HCT116 (cell line): Measurements from ENCODE around the gene IL3RA. TPM values are rescaled to one million over a fixed set of nuclear protein-coding genes. Genes with fewer than 3 reads are reported as not detected.
"Not testable (repeated sequence)": the region's sequence is repeated elsewhere in the genome, so short reads cannot be mapped to it uniquely, and the experiment has no call there.

Source experiments
- ATAC-seq: fragments of 200-7000 bp; cut with Tn5 transposase; 2 replicates; pipeline ENCODE4 v1.9.1; 2020; ENCODE audit warnings: mild to moderate bottlenecking, moderate library complexity
- BruUV-seq: library from RNA; stranded (reverse); fragments of 400-500 nt; replicated peaks from 2 replicates; lab custom pipeline; 2021; lab: Mats Ljungman, UMichigan
- CTCF ChIA-PET: fragments of 300-600 bp; sonication (Branson Sonifier 250); formaldehyde crosslinking; loops from one replicate; lab custom pipeline; 2021; ENCODE audit warnings: antibody characterized with exemption; lab: Charles Lee
- POLR2A ChIA-PET: fragments of 300-600, 350-600 bp; sonication (Branson Sonifier 250); formaldehyde crosslinking; loops from one replicate; lab custom pipeline; 2021; ENCODE audit warnings: antibody characterized with exemption; lab: Charles Lee
- RAD21 ChIA-PET, 2 experiments: fragments of 300-600 bp; sonication (Branson Sonifier 250); formaldehyde crosslinking; loops; one replicate each; lab custom pipeline; 2023; ENCODE audit warnings: low total read pairs in 2 of 2; ENCODE audit not compliant: uncharacterized antibody in 2 of 2, unreplicated experiment in 2 of 2, low non-redundant PET in 1 of 2; lab: Charles Lee
- DNase-seq: peaks from one replicate; pipeline ENCODE4 v3.0.0-alpha.2; 2010; ENCODE audit warnings: low read depth, low spot score
- H2AFZ ChIP-seq: fragments of 200-600 bp; shearing (Covaris generic), sonication (generic); 2 replicates; pipeline ENCODE4 v1.6.1; 2017; ENCODE audit warnings: low read depth, mixed run types, mixed read lengths, antibody characterized with exemption, low read length; ENCODE audit not compliant: poor library complexity, severe bottlenecking
- H3K27ac ChIP-seq: 2 replicates; pipeline ENCODE4 v1.5.1; 2012; ENCODE audit warnings: low read depth, low read length
- H3K27me3 ChIP-seq: fragments of 200-600 bp; sonication (generic); 2 replicates; pipeline ENCODE4 v1.6.1; 2016; ENCODE audit warnings: mixed run types, low read length, mixed read lengths; ENCODE audit not compliant: insufficient read depth
- H3K36me3 ChIP-seq, 2 experiments: fragments of 200-500 bp in 1 of 2; fragments of 200-600 bp in 1 of 2; sonication (Bioruptor generic) in 1 of 2; sonication (generic) in 1 of 2; 2 replicates each; pipeline versions ENCODE4 v1.5.1 to v1.6.1; 2014 to 2016; ENCODE audit warnings: low read length in 2 of 2, inconsistent platforms in 1 of 2, mixed read lengths in 1 of 2, mixed run types in 1 of 2; ENCODE audit not compliant: insufficient read depth in 2 of 2, control insufficient read depth in 1 of 2
- H3K4me1 ChIP-seq, 2 experiments: fragments of 200-600 bp in 1 of 2; sonication (generic) in 1 of 2; 2 replicates each; pipeline versions ENCODE4 v1.5.1 to v1.6.1; 2012 to 2017; ENCODE audit warnings: low read length in 2 of 2, inconsistent platforms in 1 of 2, mild to moderate bottlenecking in 1 of 2, mixed read lengths in 1 of 2, mixed run types in 1 of 2, moderate library complexity in 1 of 2; ENCODE audit not compliant: insufficient read depth in 2 of 2, control insufficient read depth in 1 of 2
- H3K4me2 ChIP-seq: fragments of 200-600 bp; sonication (generic); 2 replicates; pipeline ENCODE4 v1.6.1; 2017; ENCODE audit warnings: mixed run types, low read length, mixed read lengths
- H3K4me3 ChIP-seq, 2 experiments: fragments of 200-600 bp in 1 of 2; sonication (generic) in 1 of 2; replicated peaks in 1 of 2; 2 replicates each; pipeline ENCODE4 v1.5.1; 2011 to 2016; ENCODE audit warnings: low read length in 2 of 2, control low read depth in 1 of 2, low read depth in 1 of 2, mild to moderate bottlenecking in 1 of 2, mixed read lengths in 1 of 2, mixed run types in 1 of 2
- H3K79me2 ChIP-seq: fragments of 200-600 bp; sonication (generic); 2 replicates; pipeline ENCODE4 v1.6.1; 2017; ENCODE audit warnings: mild to moderate bottlenecking, mixed run types, low read length, moderate library complexity, mixed read lengths; ENCODE audit not compliant: insufficient read depth
- H3K9ac ChIP-seq: fragments of 200-600 bp; sonication (generic); 2 replicates; pipeline ENCODE4 v1.6.1; 2016; ENCODE audit warnings: low read length, mixed read lengths
- H3K9me2 ChIP-seq: fragments of 200-600 bp; sonication (generic), shearing (Covaris generic); 2 replicates; pipeline ENCODE4 v1.6.1; 2017; ENCODE audit warnings: mixed run types, mild to moderate bottlenecking, moderate library complexity; ENCODE audit not compliant: insufficient read depth
- H3K9me3 ChIP-seq, 2 experiments: fragments of 200-500 bp in 1 of 2; fragments of 200-600 bp in 1 of 2; sonication (Bioruptor generic) in 1 of 2; sonication (generic) in 1 of 2; 2 replicates each; pipeline ENCODE4 v1.6.1; 2014 to 2017; ENCODE audit warnings: low read length in 2 of 2, mixed read lengths in 2 of 2, inconsistent platforms in 1 of 2, low read depth in 1 of 2, mild to moderate bottlenecking in 1 of 2, mixed run types in 1 of 2, moderate library complexity in 1 of 2; ENCODE audit not compliant: control insufficient read depth in 1 of 2, insufficient read depth in 1 of 2
- H4K20me1 ChIP-seq: fragments of 200-600 bp; sonication (generic), shearing (Covaris generic); 2 replicates; pipeline ENCODE4 v1.6.1; 2017; ENCODE audit warnings: mixed run types, mild to moderate bottlenecking, moderate library complexity; ENCODE audit not compliant: insufficient read depth
- CBX3 ChIP-seq: IDR thresholded peaks from 2 replicates; pipeline ENCODE4 v1.6.1; 2012; ENCODE audit warnings: low read depth
- CEBPB ChIP-seq: IDR thresholded peaks from 2 replicates; pipeline ENCODE4 v1.6.1; 2012; ENCODE audit warnings: low read depth
- ELF1 ChIP-seq: IDR thresholded peaks from 2 replicates; pipeline ENCODE4 v1.6.1; 2012; ENCODE audit warnings: low read depth, borderline replicate concordance
- SIN3A ChIP-seq: IDR thresholded peaks from 2 replicates; pipeline ENCODE4 v1.6.1; 2012; ENCODE audit warnings: low read depth
- SP1 ChIP-seq: IDR thresholded peaks from 2 replicates; pipeline ENCODE4 v1.6.1; 2012; ENCODE audit warnings: low read depth
- SRF ChIP-seq: IDR thresholded peaks from 2 replicates; pipeline ENCODE4 v1.6.1; 2012; ENCODE audit warnings: low read depth
- intact Hi-C: fragments of 100-400 bp; cut with micrococcal nuclease; formaldehyde crosslinking; loops from 2 replicates; pipeline ENCODE4 v1.10.0; 2022
- total RNA-seq: library from RNA; stranded (reverse); gene quantifications from one replicate; pipeline ENCODE4 v1.2.1, GENCODE V29; 2021; ENCODE audit not compliant: unreplicated experiment

The IL3RA gene
- total RNA-seq, 1 experiment from 2014 or later, result not detected

DNA sequence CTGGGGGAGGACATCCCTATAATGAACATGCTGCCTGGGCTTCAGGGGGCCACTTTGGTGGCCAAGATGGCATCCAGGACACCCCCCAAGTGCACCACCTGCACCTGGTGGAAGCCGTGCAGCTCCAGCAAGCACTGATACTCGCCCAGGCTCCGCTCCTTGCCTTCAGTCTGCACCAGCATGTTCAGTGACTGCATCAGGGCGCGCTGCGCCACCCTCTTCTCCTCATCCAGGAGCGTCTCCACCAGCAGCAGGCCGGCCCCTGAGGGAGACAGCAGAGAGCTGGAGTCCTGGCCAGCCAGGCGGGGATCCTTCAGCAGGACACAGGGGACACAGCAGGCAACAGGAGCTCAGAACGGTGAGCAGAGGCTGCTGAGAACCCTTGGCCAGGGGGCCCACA lies 66.6 kb downstream of the IL3RA start:
- RAD21 ChIA-PET, result no interaction called here
- H3K27me3 ChIP-seq, result no peaks in the 10 kb centered on the region
- peaks cover 6 to 29% of the 10 kb centered on the region in 2 experiments; a peak in 2 of 4 replicates for H3K36me3 ChIP-seq
- TF ChIP-seq SRF (no peak), SIN3A (no peak), CEBPB (no peak), ELF1 (no peak), CBX3 (no peak), SP1 (no peak)
- H3K4me3 ChIP-seq, result no peak overlapping the region
- no peaks in the 10 kb centered on the region for H4K20me1 ChIP-seq
- intact Hi-C loops, result no loop called here
- H3K4me2 ChIP-seq, result no peak overlapping the region
- H2AFZ ChIP-seq, result no peak overlapping the region
- no peaks in the 10 kb centered on the region for H3K9me3 ChIP-seq
- H3K4me1 ChIP-seq, result peaks cover 0 to 6% of the 10 kb centered on the region in 2 experiments; a peak in 1 of 4 replicates
- BruUV-seq, result no TSS peak
- no peaks in the 10 kb centered on the region for H3K9me2 ChIP-seq
- POLR2A ChIA-PET, result no interaction called here
- H3K79me2 ChIP-seq, result no peaks in the 10 kb centered on the region
- DNase-seq (no peak), ATAC-seq (no peak)
- no peak overlapping the region for H3K9ac ChIP-seq
- CTCF ChIA-PET, result no interaction called here
- H3K27ac ChIP-seq, result no peak overlapping the region

DNA sequence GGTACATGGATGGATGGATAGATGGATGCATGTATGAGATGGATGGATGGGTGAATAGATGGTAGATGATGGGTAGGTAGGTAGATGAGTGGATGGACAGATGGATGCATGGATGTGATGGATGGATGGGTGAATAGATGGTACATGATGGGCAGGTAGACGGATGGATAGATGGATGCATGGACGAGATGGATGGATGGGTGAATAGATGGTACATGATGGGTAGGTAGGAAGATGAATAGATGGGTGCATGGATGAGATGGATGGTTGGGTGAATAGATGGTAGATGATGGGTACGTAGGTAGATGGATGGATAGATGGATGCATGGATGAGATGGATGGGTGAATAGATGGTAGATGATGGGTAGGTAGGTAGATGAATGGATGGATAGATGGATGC lies 67.3 kb downstream of the IL3RA start:
- H2AFZ ChIP-seq, H3K9ac ChIP-seq, H3K27ac ChIP-seq, RAD21 ChIA-PET, H3K4me1 ChIP-seq, H3K4me3 ChIP-seq, H3K9me2 ChIP-seq, DNase-seq, ATAC-seq, H3K79me2 ChIP-seq, intact Hi-C loops, H3K9me3 ChIP-seq, BruUV-seq, CTCF ChIA-PET, H3K4me2 ChIP-seq, H3K27me3 ChIP-seq, POLR2A ChIA-PET, H4K20me1 ChIP-seq: not testable (repeated sequence)
- peaks cover 6 to 29% of the 10 kb centered on the region in 2 experiments; a peak in 2 of 4 replicates for H3K36me3 ChIP-seq

GRCh38 chrX:1405769-1406168 lies 69.2 kb downstream of the IL3RA start:
- H3K9me3 ChIP-seq, ATAC-seq, H2AFZ ChIP-seq, H3K9me2 ChIP-seq, H3K4me3 ChIP-seq, H3K4me1 ChIP-seq, H4K20me1 ChIP-seq, H3K27ac ChIP-seq, H3K27me3 ChIP-seq, BruUV-seq, H3K4me2 ChIP-seq, DNase-seq, H3K79me2 ChIP-seq, POLR2A ChIA-PET, H3K9ac ChIP-seq, intact Hi-C loops, CTCF ChIA-PET, RAD21 ChIA-PET: not testable (repeated sequence)
- peaks cover 6 to 29% of the 10 kb centered on the region in 2 experiments; a peak in 2 of 4 replicates for H3K36me3 ChIP-seq
